GM12878 (cell line): Measurements from ENCODE around the gene FHL2.

Experiments
- EZH2 ChIP-seq: IDR thresholded peaks from 2 replicates; pipeline ENCODE4 v1.6.1; 2012; ENCODE audit warnings: low read depth, mild to moderate bottlenecking, control low read depth, inconsistent platforms, low read length, borderline replicate concordance; ENCODE audit not compliant: control insufficient read depth
- NR2F1 ChIP-seq: fragments of 450-650 bp; conservative IDR thresholded peaks from 2 replicates; pipeline ENCODE4 v1.6.1; 2017; ENCODE audit warnings: mild to moderate bottlenecking
- SMAD1 ChIP-seq: fragments of 450-650 bp; IDR thresholded peaks from 2 replicates; pipeline ENCODE4 v1.6.1; 2018; ENCODE audit warnings: mild to moderate bottlenecking, low read depth; ENCODE audit not compliant: partially characterized antibody
- TF ChIP-seq, protein P1 (sequence below): fragments of 450-650 bp; IDR thresholded peaks from 2 replicates; pipeline ENCODE4 v1.6.1; 2018; ENCODE audit warnings: mild to moderate bottlenecking, low read depth, moderate library complexity; ENCODE audit not compliant: partially characterized antibody
- TF ChIP-seq, protein P2 (sequence below), 3 experiments: IDR thresholded peaks in 2 of 3; conservative IDR thresholded peaks in 1 of 3; 2 replicates each; pipeline ENCODE4 v1.5.1; 2011; ENCODE audit warnings: low read depth in 3 of 3, low read length in 3 of 3, mild to moderate bottlenecking in 3 of 3, control low read depth in 2 of 3, moderate library complexity in 2 of 3, inconsistent platforms in 1 of 3, mixed read lengths in 1 of 3; ENCODE audit not compliant: control insufficient read depth in 2 of 3, insufficient read depth in 1 of 3; ENCODE audit errors: extremely low read depth in 1 of 3
- TF ChIP-seq, protein P3 (sequence below): IDR thresholded peaks from 2 replicates; pipeline ENCODE4 v1.6.1; 2012; ENCODE audit warnings: low read depth, low read length, improper control_type of control experiment
- TF ChIP-seq, protein P4 (sequence below): IDR thresholded peaks from 2 replicates; pipeline ENCODE4 v1.6.1; 2011; ENCODE audit warnings: borderline replicate concordance, low read depth, mild to moderate bottlenecking, moderate library complexity, mixed read lengths, low read length; ENCODE audit not compliant: insufficient read depth; ENCODE audit errors: extremely low read length

DNA sequence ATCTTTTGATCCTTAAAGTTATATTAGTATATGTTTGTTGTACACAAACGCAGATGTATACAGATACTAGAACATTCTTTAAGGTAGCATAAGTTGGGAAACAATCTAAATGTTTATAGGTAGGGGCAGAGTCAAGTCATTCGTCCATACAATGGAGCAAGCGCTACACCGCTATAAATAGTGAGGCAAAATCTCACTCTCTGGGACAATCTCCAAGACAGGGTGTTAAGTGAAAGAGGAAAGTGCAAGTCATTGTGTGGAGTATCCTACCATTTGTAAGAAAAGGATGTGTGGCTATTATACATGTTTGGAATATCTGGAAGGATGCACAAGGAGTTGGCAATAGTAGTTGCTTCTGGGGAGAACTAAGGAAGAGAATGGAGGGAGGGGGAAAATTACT, 16.2 kb upstream of the FHL2 start:
- TF ChIP-seq, protein P1, sequence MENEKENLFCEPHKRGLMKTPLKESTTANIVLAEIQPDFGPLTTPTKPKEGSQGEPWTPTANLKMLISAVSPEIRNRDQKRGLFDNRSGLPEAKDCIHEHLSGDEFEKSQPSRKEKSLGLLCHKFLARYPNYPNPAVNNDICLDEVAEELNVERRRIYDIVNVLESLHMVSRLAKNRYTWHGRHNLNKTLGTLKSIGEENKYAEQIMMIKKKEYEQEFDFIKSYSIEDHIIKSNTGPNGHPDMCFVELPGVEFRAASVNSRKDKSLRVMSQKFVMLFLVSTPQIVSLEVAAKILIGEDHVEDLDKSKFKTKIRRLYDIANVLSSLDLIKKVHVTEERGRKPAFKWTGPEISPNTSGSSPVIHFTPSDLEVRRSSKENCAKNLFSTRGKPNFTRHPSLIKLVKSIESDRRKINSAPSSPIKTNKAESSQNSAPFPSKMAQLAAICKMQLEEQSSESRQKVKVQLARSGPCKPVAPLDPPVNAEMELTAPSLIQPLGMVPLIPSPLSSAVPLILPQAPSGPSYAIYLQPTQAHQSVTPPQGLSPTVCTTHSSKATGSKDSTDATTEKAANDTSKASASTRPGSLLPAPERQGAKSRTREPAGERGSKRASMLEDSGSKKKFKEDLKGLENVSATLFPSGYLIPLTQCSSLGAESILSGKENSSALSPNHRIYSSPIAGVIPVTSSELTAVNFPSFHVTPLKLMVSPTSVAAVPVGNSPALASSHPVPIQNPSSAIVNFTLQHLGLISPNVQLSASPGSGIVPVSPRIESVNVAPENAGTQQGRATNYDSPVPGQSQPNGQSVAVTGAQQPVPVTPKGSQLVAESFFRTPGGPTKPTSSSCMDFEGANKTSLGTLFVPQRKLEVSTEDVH = no peak
- TF ChIP-seq, protein P2, sequence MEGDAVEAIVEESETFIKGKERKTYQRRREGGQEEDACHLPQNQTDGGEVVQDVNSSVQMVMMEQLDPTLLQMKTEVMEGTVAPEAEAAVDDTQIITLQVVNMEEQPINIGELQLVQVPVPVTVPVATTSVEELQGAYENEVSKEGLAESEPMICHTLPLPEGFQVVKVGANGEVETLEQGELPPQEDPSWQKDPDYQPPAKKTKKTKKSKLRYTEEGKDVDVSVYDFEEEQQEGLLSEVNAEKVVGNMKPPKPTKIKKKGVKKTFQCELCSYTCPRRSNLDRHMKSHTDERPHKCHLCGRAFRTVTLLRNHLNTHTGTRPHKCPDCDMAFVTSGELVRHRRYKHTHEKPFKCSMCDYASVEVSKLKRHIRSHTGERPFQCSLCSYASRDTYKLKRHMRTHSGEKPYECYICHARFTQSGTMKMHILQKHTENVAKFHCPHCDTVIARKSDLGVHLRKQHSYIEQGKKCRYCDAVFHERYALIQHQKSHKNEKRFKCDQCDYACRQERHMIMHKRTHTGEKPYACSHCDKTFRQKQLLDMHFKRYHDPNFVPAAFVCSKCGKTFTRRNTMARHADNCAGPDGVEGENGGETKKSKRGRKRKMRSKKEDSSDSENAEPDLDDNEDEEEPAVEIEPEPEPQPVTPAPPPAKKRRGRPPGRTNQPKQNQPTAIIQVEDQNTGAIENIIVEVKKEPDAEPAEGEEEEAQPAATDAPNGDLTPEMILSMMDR (IDR thresholded peaks at IDR 0.05 in 2 of 3, conservative IDR thresholded peaks at IDR 0.05 in 1 of 3; ENCODE audit: control insufficient read depth in 2 of 3, extremely low read depth in 1 of 3, insufficient read depth in 1 of 3, low read depth in 3 of 3, low read length in 3 of 3) = no peak
- TF ChIP-seq SMAD1 (no peak), EZH2 (no peak), NR2F1 (no peak)
- TF ChIP-seq, protein P3, sequence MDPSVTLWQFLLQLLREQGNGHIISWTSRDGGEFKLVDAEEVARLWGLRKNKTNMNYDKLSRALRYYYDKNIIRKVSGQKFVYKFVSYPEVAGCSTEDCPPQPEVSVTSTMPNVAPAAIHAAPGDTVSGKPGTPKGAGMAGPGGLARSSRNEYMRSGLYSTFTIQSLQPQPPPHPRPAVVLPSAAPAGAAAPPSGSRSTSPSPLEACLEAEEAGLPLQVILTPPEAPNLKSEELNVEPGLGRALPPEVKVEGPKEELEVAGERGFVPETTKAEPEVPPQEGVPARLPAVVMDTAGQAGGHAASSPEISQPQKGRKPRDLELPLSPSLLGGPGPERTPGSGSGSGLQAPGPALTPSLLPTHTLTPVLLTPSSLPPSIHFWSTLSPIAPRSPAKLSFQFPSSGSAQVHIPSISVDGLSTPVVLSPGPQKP = no peak
- TF ChIP-seq, protein P4, sequence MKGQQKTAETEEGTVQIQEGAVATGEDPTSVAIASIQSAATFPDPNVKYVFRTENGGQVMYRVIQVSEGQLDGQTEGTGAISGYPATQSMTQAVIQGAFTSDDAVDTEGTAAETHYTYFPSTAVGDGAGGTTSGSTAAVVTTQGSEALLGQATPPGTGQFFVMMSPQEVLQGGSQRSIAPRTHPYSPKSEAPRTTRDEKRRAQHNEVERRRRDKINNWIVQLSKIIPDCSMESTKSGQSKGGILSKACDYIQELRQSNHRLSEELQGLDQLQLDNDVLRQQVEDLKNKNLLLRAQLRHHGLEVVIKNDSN = no peak
